Tibial artery (tissue), 4 donors: ENCODE data around the gene FCRL4.

Source experiments
- DNase-seq, 2 donors: peaks; one replicate each; pipeline ENCODE4 v3.0.0-alpha.2; 2019
- H3K27ac ChIP-seq, 2 donors: fragments of 200-600 bp; sonication (generic) in 1 of 2; 1 replicate in 1 of 2; 2 replicates in 1 of 2; pipeline ENCODE4 v1.5.1; 2018 to 2019; ENCODE audit warnings: mild to moderate bottlenecking in 1 of 2
- H3K27me3 ChIP-seq, 2 donors: fragments of 200-600 bp; sonication (generic) in 1 of 2; one replicate each; pipeline versions ENCODE4 v1.5.1 to v1.6.0; 2016 to 2019
- H3K36me3 ChIP-seq, 3 donors: fragments of 200-600 bp; sonication (generic) in 2 of 3; one replicate each; pipeline ENCODE4 v1.5.1; 2016 to 2019; ENCODE audit warnings: mild to moderate bottlenecking in 2 of 3
- H3K4me1 ChIP-seq, 4 donors: fragments of 200-600 bp; sonication (generic) in 2 of 4; 1 replicate in 3 of 4; 2 replicates in 1 of 4; pipeline ENCODE4 v1.5.1; 2016 to 2019
- H3K4me3 ChIP-seq, 2 donors: fragments of 200-600 bp; sonication (generic) in 1 of 2; 1 replicate in 1 of 2; 2 replicates in 1 of 2; pipeline ENCODE4 v1.5.1; 2018 to 2019; ENCODE audit warnings: mild to moderate bottlenecking in 2 of 2
- H3K9me3 ChIP-seq, 3 donors: fragments of 200-600 bp; sonication (generic) in 1 of 3; one replicate each; pipeline ENCODE4 v1.5.1; 2016 to 2019
- intact Hi-C: fragments of 100-400 bp; cut with DNase I; formaldehyde crosslinking; loops from one replicate; pipeline ENCODE4 v1.15.0; 2023; ENCODE audit warnings: low total_unique reads
- TF ChIP-seq, protein P1 (sequence below), 2 experiments: fragments of 200-600 bp in 1 of 2; fragments of 450-650 bp in 1 of 2; IDR thresholded peaks; one replicate each; pipeline ENCODE4 v1.5.1; 2017 to 2019; ENCODE audit warnings: antibody characterized with exemption in 2 of 2, mild to moderate bottlenecking in 1 of 2, moderate library complexity in 1 of 2

FCRL4 gene

DNA sequence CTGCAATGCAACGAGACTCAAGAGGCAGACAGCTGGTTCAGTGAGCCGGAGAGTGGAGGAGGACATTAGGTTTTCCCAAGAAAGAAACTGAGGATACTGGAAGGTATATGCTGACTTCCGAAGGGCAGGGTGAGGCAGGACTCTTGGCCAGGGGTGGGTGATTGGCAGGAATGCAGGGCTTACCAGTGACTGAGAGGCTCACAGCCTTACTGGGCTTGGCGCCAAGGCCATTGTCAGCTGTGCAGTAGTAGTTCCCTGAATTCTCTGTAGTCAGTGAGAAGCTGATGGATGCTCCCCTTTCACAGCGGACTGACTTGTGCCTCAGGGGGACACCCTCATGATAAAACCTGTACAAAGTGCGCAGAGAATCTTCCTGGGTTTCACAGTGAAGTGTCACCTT is 55.2 kb downstream of the FCRL4 start:
- no peak for DNase-seq
- intact Hi-C loops = no loop called here
- H3K27ac ChIP-seq = no peak overlapping the region
- TF ChIP-seq, protein P1, sequence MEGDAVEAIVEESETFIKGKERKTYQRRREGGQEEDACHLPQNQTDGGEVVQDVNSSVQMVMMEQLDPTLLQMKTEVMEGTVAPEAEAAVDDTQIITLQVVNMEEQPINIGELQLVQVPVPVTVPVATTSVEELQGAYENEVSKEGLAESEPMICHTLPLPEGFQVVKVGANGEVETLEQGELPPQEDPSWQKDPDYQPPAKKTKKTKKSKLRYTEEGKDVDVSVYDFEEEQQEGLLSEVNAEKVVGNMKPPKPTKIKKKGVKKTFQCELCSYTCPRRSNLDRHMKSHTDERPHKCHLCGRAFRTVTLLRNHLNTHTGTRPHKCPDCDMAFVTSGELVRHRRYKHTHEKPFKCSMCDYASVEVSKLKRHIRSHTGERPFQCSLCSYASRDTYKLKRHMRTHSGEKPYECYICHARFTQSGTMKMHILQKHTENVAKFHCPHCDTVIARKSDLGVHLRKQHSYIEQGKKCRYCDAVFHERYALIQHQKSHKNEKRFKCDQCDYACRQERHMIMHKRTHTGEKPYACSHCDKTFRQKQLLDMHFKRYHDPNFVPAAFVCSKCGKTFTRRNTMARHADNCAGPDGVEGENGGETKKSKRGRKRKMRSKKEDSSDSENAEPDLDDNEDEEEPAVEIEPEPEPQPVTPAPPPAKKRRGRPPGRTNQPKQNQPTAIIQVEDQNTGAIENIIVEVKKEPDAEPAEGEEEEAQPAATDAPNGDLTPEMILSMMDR (IDR thresholded peaks at IDR 0.05) = no peak
- no peaks in the 10 kb centered on the region for H3K4me1 ChIP-seq
- no peaks in the 10 kb centered on the region for H3K36me3 ChIP-seq
- H3K9me3 ChIP-seq = no peaks in the 10 kb centered on the region
- H3K27me3 ChIP-seq = no peaks in the 10 kb centered on the region
- H3K4me3 ChIP-seq = no peak overlapping the region

DNA sequence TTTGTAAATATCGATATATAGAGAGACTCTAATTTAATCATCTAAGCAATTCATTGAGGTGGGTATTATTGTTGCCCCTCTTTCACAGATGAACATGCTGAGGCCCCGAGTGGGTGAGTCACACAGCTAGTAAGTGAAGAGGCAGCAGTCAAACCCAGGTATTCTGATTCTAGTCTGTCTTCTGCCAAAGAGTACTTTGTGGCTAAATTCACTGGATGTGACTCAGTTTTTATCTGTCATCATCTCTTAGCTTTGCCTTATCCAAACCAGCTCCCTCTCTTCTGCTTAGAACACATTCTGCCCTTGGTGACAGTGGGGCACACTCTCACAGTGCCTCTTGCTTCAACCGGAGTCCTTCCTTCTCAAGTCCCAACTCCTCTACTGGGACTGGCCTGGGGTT is 57.0 kb downstream of the FCRL4 start:
- Histone ChIP-seq H3K9me3 (no peaks in the 10 kb centered on the region), H3K4me3 (no peak overlapping the region), H3K27ac (no peak overlapping the region), H3K4me1 (no peaks in the 10 kb centered on the region), H3K27me3 (no peaks in the 10 kb centered on the region), H3K36me3 (no peaks in the 10 kb centered on the region)
- DNase-seq = no peak
- intact Hi-C loops = no loop called here
- TF ChIP-seq, protein P1 (IDR thresholded peaks at IDR 0.05) = no peak

- intact Hi-C loops = no loop called here
- no peaks in the 10 kb centered on the region for H3K9me3 ChIP-seq
- H3K27me3 ChIP-seq = no peaks in the 10 kb centered on the region
- DNase-seq = no peak
- H3K36me3 ChIP-seq = no peaks in the 10 kb centered on the region
- no peak overlapping the region for H3K4me3 ChIP-seq
- H3K27ac ChIP-seq = no peak overlapping the region
- H3K4me1 ChIP-seq = no peaks in the 10 kb centered on the region
- TF ChIP-seq, protein P1 (IDR thresholded peaks at IDR 0.05) = no peak
Measured at GRCh38 chr1:157540160-157540748, 57.6 kb downstream of the FCRL4 start.

GRCh38 chr1:157539568-157539967 is 58.3 kb downstream of the FCRL4 start:
- no peak for DNase-seq
- TF ChIP-seq, protein P1 (IDR thresholded peaks at IDR 0.05) = no peak
- Histone ChIP-seq H3K4me1 (no peaks in the 10 kb centered on the region), H3K9me3 (no peaks in the 10 kb centered on the region), H3K27me3 (no peaks in the 10 kb centered on the region), H3K27ac (no peak overlapping the region), H3K36me3 (no peaks in the 10 kb centered on the region), H3K4me3 (no peak overlapping the region)
- intact Hi-C loops = no loop called here

GRCh38 chr1:157532569-157532968 is 65.3 kb downstream of the FCRL4 start:
- Histone ChIP-seq H3K36me3 (no peaks in the 10 kb centered on the region), H3K4me1 (no peaks in the 10 kb centered on the region), H3K9me3 (no peaks in the 10 kb centered on the region), H3K4me3 (no peak overlapping the region), H3K27me3 (peaks cover 0 to under 1% of the 10 kb centered on the region in 2 donors), H3K27ac (no peak overlapping the region)
- no peak for DNase-seq
- TF ChIP-seq, protein P1 (IDR thresholded peaks at IDR 0.05) = no peak
- intact Hi-C loops = no loop called here
